Left lung (tissue), 10 donors: ENCODE measurements around the gene NLRP1. TPM values are rescaled to one million over a fixed set of nuclear protein-coding genes. Genes with fewer than 3 reads are reported as not detected.
A peak's percentile ranks its signal among the peaks of the same experiment; 100 is the strongest.

ENCODE experiments used
- ATAC-seq: fragments of 200-7000 bp; cut with Tn5 transposase; one replicate; pipeline ENCODE4 v1.9.1; 2020; ENCODE audit warnings: moderate library complexity
- DNase-seq, 4 donors: peaks; one replicate each; pipeline ENCODE4 v3.0.0-alpha.2; 2013 to 2020
- H3K27ac ChIP-seq, 2 donors: fragments of 200-600 bp; sonication (generic) in 1 of 2; one replicate each; pipeline versions ENCODE4 v1.5.0 to v1.8.0; 2020 to 2021
- H3K27me3 ChIP-seq, 2 donors: fragments of 200-600 bp; sonication (generic) in 1 of 2; one replicate each; pipeline versions ENCODE4 v1.5.0 to v1.8.0; 2020 to 2021
- H3K36me3 ChIP-seq, 2 donors: fragments of 200-600 bp; sonication (generic) in 1 of 2; one replicate each; pipeline versions ENCODE4 v1.5.0 to v1.8.0; 2020 to 2021
- H3K4me1 ChIP-seq, 2 donors: fragments of 200-600 bp; one replicate each; pipeline ENCODE4 v1.8.0; 2021
- H3K4me3 ChIP-seq, 2 donors: fragments of 200-600 bp; sonication (generic) in 1 of 2; one replicate each; pipeline versions ENCODE4 v1.5.0 to v1.8.0; 2020 to 2021; ENCODE audit warnings: mild to moderate bottlenecking in 1 of 2
- H3K9me3 ChIP-seq, 2 donors: fragments of 200-600 bp; sonication (generic) in 1 of 2; one replicate each; pipeline versions ENCODE4 v1.5.0 to v1.8.0; 2020 to 2021
- intact Hi-C, 2 donors: fragments of 100-400 bp; cut with DNase I; formaldehyde crosslinking; loops; one replicate each; pipeline versions ENCODE4 v1.11.2 to v1.14.2; 2022
- polyA plus RNA-seq, 6 donors: library from polyadenylated mRNA; unstranded; fragments of 120-200 nt; gene quantifications; one replicate each; pipeline ENCODE4 v1.2.1, GENCODE V29; 2013; ENCODE audit not compliant: insufficient read length in 6 of 6
- total RNA-seq, 2 donors: library from RNA; stranded (reverse); fragmentation: NEBNext Ultra II Directional; extraction: Animal tissue kit (Norgen Biotek cat#: 25700); gene quantifications; one replicate each; pipeline ENCODE4 v1.2.1, GENCODE V29; 2021
- TF ChIP-seq, protein P1 (sequence below), 2 donors: fragments of 200-600 bp; sonication (generic) in 1 of 2; IDR thresholded peaks; one replicate each; pipeline versions ENCODE4 v1.5.0 to v1.8.0; 2021; ENCODE audit warnings: antibody characterized with exemption in 2 of 2
- donor health status: DM: no; HTN: yes; CAD: no.
- donor health status: DM: no; HTN: no; CAD: no.

NLRP1 gene
- total and polyA plus RNA-seq, 8 donors, result 16.1 to 36.4 (median 31.2) TPM

DNA sequence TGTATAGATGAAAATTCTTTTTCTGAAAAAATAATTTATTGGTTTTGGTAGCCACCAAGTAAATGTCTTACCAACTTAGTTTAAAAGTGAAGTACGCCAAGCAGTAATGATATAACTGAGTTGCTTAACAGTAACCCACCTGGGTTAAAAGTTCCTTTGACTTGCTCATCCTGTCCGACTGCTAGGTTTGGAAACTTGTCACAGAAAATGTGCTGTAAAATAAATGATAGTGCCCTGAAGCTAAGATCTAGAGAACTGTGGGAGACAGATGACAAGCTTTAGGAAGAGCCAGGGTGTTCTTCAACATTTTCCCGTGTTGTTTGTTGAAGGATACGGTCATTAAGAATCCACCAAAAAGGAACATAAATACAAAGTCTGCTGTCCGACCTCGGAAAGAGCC, 103.3 kb downstream of the NLRP1 start:
- Histone ChIP-seq H3K4me3 (no peak overlapping the region), H3K27ac (no peak overlapping the region), H3K36me3 (peaks cover 0 to 87% of the 10 kb centered on the region in 2 donors), H3K9me3 (no peaks in the 10 kb centered on the region), H3K4me1 (peaks cover 6 to 27% of the 10 kb centered on the region in 2 donors), H3K27me3 (no peaks in the 10 kb centered on the region)
- DNase-seq (no peak), ATAC-seq (no peak)
- intact Hi-C loops, result no loop called here
- TF ChIP-seq, protein P1, sequence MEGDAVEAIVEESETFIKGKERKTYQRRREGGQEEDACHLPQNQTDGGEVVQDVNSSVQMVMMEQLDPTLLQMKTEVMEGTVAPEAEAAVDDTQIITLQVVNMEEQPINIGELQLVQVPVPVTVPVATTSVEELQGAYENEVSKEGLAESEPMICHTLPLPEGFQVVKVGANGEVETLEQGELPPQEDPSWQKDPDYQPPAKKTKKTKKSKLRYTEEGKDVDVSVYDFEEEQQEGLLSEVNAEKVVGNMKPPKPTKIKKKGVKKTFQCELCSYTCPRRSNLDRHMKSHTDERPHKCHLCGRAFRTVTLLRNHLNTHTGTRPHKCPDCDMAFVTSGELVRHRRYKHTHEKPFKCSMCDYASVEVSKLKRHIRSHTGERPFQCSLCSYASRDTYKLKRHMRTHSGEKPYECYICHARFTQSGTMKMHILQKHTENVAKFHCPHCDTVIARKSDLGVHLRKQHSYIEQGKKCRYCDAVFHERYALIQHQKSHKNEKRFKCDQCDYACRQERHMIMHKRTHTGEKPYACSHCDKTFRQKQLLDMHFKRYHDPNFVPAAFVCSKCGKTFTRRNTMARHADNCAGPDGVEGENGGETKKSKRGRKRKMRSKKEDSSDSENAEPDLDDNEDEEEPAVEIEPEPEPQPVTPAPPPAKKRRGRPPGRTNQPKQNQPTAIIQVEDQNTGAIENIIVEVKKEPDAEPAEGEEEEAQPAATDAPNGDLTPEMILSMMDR (IDR thresholded peaks at IDR 0.05), result no peak

DNA sequence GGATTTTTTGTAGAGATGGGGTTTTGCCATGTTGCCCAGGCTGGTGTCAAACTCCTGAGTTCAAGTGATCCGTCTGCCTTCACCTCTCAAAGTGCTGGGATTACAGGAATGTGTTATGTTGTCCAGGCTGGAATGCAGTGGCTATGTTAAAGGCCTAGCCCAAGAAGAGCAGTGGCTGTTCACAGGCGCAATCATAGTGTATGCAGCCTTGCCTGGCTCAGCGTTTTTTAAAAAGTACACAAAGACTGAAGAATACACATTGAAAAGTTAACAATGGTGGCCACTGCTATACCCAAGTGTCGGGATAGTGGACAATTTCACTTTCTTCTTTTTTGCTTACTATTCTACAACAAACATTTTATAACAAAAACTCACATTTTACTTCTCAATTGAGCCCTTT, 105.3 kb downstream of the NLRP1 start:
- TF ChIP-seq, protein P1 (IDR thresholded peaks at IDR 0.05), result no peak
- DNase-seq (no peak), ATAC-seq (no peak)
- Histone ChIP-seq H3K27ac (no peak overlapping the region), H3K9me3 (no peaks in the 10 kb centered on the region), H3K27me3 (no peaks in the 10 kb centered on the region), H3K4me1 (peaks cover 0 to 11% of the 10 kb centered on the region in 2 donors), H3K4me3 (no peak overlapping the region), H3K36me3 (peaks cover 0 to 100% of the 10 kb centered on the region in 2 donors)
- intact Hi-C loops, result no loop called here

DNA sequence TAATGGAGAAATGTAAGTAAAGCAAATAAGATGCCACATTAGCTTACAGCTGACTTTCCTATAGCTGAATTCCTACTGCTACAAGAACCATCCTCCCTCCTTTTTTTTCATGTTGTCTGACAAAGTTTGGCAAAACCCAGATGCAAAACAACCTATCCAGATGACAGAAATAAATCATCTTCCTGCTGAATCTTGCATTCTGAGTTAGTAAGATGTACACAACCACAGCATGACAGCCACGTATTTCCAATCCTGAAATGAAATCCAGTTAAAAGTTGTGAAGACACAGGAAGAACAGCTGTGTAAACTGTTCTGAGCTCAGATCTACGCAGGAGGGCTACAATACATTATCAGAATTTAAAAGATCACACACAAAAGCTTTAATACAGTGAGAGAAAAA, 110.4 kb downstream of the NLRP1 start:
- intact Hi-C loops, result no loop called here
- Histone ChIP-seq H3K27me3 (no peaks in the 10 kb centered on the region), H3K4me1 (peaks cover 0 to 7% of the 10 kb centered on the region in 2 donors), H3K4me3 (no peak overlapping the region), H3K27ac (no peak overlapping the region), H3K36me3 (peaks cover 0 to 72% of the 10 kb centered on the region in 2 donors), H3K9me3 (no peaks in the 10 kb centered on the region)
- no peak for DNase-seq
- TF ChIP-seq, protein P1 (IDR thresholded peaks at IDR 0.05), result no peak
- no peak for ATAC-seq

DNA sequence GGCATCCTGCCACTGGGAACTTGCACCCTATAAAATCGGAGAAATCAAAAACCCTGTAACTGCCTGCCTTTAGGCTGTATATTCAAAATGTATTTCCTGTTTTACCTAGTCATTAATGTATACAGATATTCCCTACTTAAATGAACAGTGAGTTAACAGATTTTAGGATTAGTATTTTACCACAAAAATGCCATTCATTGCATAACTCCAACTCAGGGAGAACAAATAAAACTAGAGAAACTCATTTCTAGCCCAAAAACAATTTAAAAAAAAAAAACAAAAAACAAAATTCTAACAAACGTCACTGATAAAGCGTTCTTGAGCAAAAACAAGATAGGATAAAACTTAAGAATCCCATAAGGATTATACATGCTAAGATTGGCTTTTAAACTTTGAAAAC, 111.8 kb downstream of the NLRP1 start:
- Histone ChIP-seq H3K4me3 (no peak overlapping the region), H3K27me3 (no peaks in the 10 kb centered on the region), H3K36me3 (peaks cover 0 to 58% of the 10 kb centered on the region in 2 donors), H3K27ac (no peak overlapping the region), H3K9me3 (no peaks in the 10 kb centered on the region), H3K4me1 (peaks cover 3 to 16% of the 10 kb centered on the region in 2 donors)
- no peak for DNase-seq
- no peak for ATAC-seq
- TF ChIP-seq, protein P1 (IDR thresholded peaks at IDR 0.05), result no peak
- intact Hi-C loops, result no loop called here

DNA sequence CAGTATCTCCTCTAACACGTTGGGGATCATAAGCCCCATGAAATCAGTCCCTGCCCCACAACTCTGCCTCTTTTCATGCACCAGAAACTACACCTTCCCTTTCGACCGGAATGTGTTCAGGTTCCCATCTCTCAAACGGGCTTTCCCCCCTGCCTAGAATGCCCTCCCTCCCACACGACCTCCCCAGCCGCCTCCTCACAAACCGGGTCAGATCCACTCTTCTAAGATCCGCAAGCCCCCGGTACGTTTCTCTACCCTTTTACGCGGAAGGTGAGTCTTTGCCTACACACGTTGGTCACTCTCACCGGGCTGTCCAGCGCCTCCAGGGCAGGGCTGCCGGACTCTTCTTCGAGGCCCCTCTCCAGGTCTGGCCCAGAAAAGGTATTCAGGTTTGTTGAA, 116.2 kb downstream of the NLRP1 start:
- H3K4me3 ChIP-seq, result peak overlapping the region; percentile 99 to 100
- no peak for DNase-seq
- no peaks in the 10 kb centered on the region for H3K9me3 ChIP-seq
- TF ChIP-seq, protein P1 (IDR thresholded peaks at IDR 0.05), result no peak
- ATAC-seq, result peak; percentile 42
- H3K27me3 ChIP-seq, result no peaks in the 10 kb centered on the region
- H3K27ac ChIP-seq, result peak overlapping the region in 1 of 2 donors; percentile 79
- H3K4me1 ChIP-seq, result peaks cover 3 to 31% of the 10 kb centered on the region in 2 donors
- intact Hi-C loops, result no loop called here
- H3K36me3 ChIP-seq, result peaks cover 0 to 13% of the 10 kb centered on the region in 2 donors
